HEK293T (cell line): ENCODE results near the gene NEGR1.

ENCODE experiments used
- CTCF ChIA-PET: fragments of 350-600 bp; formaldehyde crosslinking; extraction: SDS; loops from one replicate; lab custom pipeline; 2021; ENCODE audit warnings: antibody characterized with exemption, inconsistent platforms; lab: Yijun Ruan, JAX
- POLR2A ChIA-PET: fragments of 350-600 bp; formaldehyde crosslinking; extraction: SDS; loops from one replicate; lab custom pipeline; 2020; ENCODE audit warnings: antibody characterized with exemption, inconsistent platforms; lab: Yijun Ruan, JAX
- DNase-seq: peaks from one replicate; pipeline ENCODE4 v3.0.0; 2012; ENCODE audit warnings: mixed read lengths; ENCODE audit errors: extremely low spot score
- ARNT ChIP-seq: fragments of 450-650 bp; IDR thresholded peaks from 2 replicates; pipeline ENCODE4 v1.6.1; 2017; ENCODE audit warnings: mild to moderate bottlenecking
- CTBP1 ChIP-seq: fragments of 450-650 bp; IDR thresholded peaks from 2 replicates; pipeline ENCODE4 v1.6.1; 2016; ENCODE audit warnings: borderline replicate concordance
- ELF4 ChIP-seq: fragments of 450-650 bp; IDR thresholded peaks from 2 replicates; pipeline ENCODE4 v1.6.1; 2017; ENCODE audit warnings: antibody characterized with exemption
- FOXA1 ChIP-seq: fragments of 450-650 bp; IDR thresholded peaks from 2 replicates; pipeline ENCODE4 v1.6.1; 2016; ENCODE audit warnings: mild to moderate bottlenecking
- FOXK2 ChIP-seq: fragments of 450-650 bp; IDR thresholded peaks from 2 replicates; pipeline ENCODE4 v1.6.1; 2016; ENCODE audit warnings: mild to moderate bottlenecking
- FOXM1 ChIP-seq: fragments of 450-650 bp; IDR thresholded peaks from 2 replicates; pipeline ENCODE4 v1.6.1; 2017; ENCODE audit warnings: mild to moderate bottlenecking, borderline replicate concordance
- HDGF ChIP-seq: fragments of 450-650 bp; IDR thresholded peaks from 2 replicates; pipeline ENCODE4 v1.6.1; 2017; ENCODE audit warnings: antibody characterized with exemption, borderline replicate concordance
- L3MBTL2 ChIP-seq: fragments of 450-650 bp; conservative IDR thresholded peaks from 2 replicates; pipeline ENCODE4 v1.6.1; 2016; ENCODE audit warnings: mild to moderate bottlenecking
- LEF1 ChIP-seq: fragments of 450-650 bp; IDR thresholded peaks from 2 replicates; pipeline ENCODE4 v1.6.1; 2017; ENCODE audit warnings: mild to moderate bottlenecking, borderline replicate concordance
- NFRKB ChIP-seq: fragments of 450-650 bp; IDR thresholded peaks from 2 replicates; pipeline ENCODE4 v1.6.1; 2016; ENCODE audit warnings: mild to moderate bottlenecking, moderate library complexity
- PKNOX1 ChIP-seq: fragments of 450-650 bp; IDR thresholded peaks from 2 replicates; pipeline ENCODE4 v1.6.1; 2016
- SP1 ChIP-seq: fragments of 450-650 bp; IDR thresholded peaks from 2 replicates; pipeline ENCODE4 v1.6.1; 2017
- SUZ12 ChIP-seq: fragments of 450-650 bp; IDR thresholded peaks from 2 replicates; pipeline ENCODE4 v1.6.1; 2016; ENCODE audit warnings: mild to moderate bottlenecking
- TARDBP ChIP-seq: fragments of 450-650 bp; IDR thresholded peaks from 2 replicates; pipeline ENCODE4 v1.6.1; 2016
- ZNF384 ChIP-seq: fragments of 450-650 bp; IDR thresholded peaks from 2 replicates; pipeline ENCODE4 v1.6.1; 2016

The NEGR1 gene

GRCh38 chr1:72286401-72286800, 4.1 kb upstream of the NEGR1 start:
- DNase-seq: no peak
- TF ChIP-seq FOXA1: no peak
- TF ChIP-seq ELF4: no peak
- TF ChIP-seq CTBP1: no peak
- TF ChIP-seq FOXK2: no peak
- TF ChIP-seq SP1: no peak
- CTCF ChIA-PET: no interaction called here
- POLR2A ChIA-PET: no interaction called here

- ChIA-PET POLR2A (no interaction called here), CTCF (no interaction called here)
- TF ChIP-seq FOXK2 (no peak), L3MBTL2 (no peak), FOXM1 (no peak), CTBP1 (no peak), SP1 (no peak), LEF1 (no peak), FOXA1 (no peak), ARNT (no peak)
- DNase-seq: no peak
Observed at GRCh38 chr1:72285074-72285425, 2.7 kb upstream of the NEGR1 start.

GRCh38 chr1:72284348-72285073, 2.2 kb upstream of the NEGR1 start:
- DNase-seq: peak; percentile 55
- ChIA-PET POLR2A (no interaction called here), CTCF (no interaction called here)
- no peak for TF ChIP-seq PKNOX1
- no peak for TF ChIP-seq ARNT
- no peak for TF ChIP-seq LEF1
- TF ChIP-seq FOXA1: no peak
- TF ChIP-seq ZNF384: no peak
- TF ChIP-seq SP1: no peak
- TF ChIP-seq SUZ12: no peak

- ChIA-PET POLR2A (no interaction called here), CTCF (no interaction called here)
- TF ChIP-seq LEF1 (no peak), PKNOX1 (peak; percentile 51), NFRKB (no peak)
- DNase-seq: no peak
Observed at GRCh38 chr1:72284084-72284347, 1.7 kb upstream of the NEGR1 start.

GRCh38 chr1:72283307-72284083, 1.2 kb upstream of the NEGR1 start:
- TF ChIP-seq FOXA1 (no peak), ELF4 (no peak), L3MBTL2 (peak; percentile 89)
- CTCF ChIA-PET: no interaction called here
- POLR2A ChIA-PET: no interaction called here
- DNase-seq: peak; percentile 55

- POLR2A ChIA-PET: no interaction called here
- no peak for TF ChIP-seq LEF1
- 0 out of 2 replicates have a peak, but pooled peaks have one; percentile 28 for TF ChIP-seq CTBP1
- CTCF ChIA-PET: no interaction called here
- DNase-seq: no peak
Observed at GRCh38 chr1:72283022-72283306, 625 bp upstream of the NEGR1 start.

DNA sequence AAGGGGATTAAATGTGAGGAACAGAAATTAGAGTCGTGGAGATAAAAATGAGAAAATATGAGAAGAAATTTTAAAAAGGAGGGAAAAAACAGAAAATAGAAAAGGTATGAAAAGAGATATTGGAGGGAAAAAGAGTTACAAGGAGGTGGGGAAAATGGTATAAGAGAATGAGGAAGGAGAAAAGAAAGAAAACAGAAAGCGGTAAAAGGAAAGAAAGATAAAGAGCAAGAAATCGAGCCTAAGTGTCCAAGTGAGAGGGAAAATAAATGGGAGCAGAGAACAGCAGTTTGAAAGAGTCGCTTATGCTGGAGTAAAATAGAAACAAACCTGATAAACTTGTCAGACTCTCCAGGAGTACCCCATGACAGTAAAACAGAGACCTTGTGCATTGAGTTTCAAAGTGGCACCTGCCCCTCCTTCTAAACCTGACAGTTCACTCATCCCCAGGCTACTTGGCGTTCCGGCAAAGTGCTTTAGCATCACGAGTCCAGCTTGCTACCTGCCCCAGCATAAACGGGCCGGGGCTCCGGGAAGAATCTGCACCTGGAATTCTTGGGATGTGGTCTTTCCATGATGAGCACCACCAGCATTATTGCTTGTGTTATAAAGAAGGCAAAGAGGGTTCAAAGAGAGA, 585 bp downstream of the NEGR1 start:
- ChIA-PET CTCF (no interaction called here), POLR2A (no interaction called here)
- TF ChIP-seq TARDBP (0 out of 2 replicates have a peak, but pooled peaks have one; percentile 48), ZNF384 (no peak), SP1 (no peak), FOXK2 (no peak), NFRKB (no peak), HDGF (no peak), FOXM1 (no peak), CTBP1 (0 out of 2 replicates have a peak, but pooled peaks have one; percentile 29)
- DNase-seq: peak; percentile 9

- TF ChIP-seq L3MBTL2: no peak
- no peak for TF ChIP-seq CTBP1
- TF ChIP-seq SUZ12: no peak
- no peak for TF ChIP-seq TARDBP
- TF ChIP-seq HDGF: no peak
- no peak for TF ChIP-seq FOXM1
- TF ChIP-seq LEF1: no peak
- CTCF ChIA-PET: no interaction called here
- POLR2A ChIA-PET: no interaction called here
- no peak for DNase-seq
Observed at GRCh38 chr1:72281144-72281543, 1.2 kb downstream of the NEGR1 start.
